ENCODE measurements around the gene SHANK1.

GRCh38 chr19:50719119-50719435 is 525 bp downstream of the SHANK1 start:
- TF ChIP-seq CTCF (IDR thresholded peaks at IDR 0.05) (no peak), POLR2A (IDR thresholded peaks at IDR 0.05) (no peak)
